ENCODE measurements around the gene KCNIP3.

- TF ChIP-seq ZKSCAN3 (CRISPR knock-in tag; IDR thresholded peaks at IDR 0.05) (no peak), ZEB2 (IDR thresholded peaks at IDR 0.05) (no peak)
These were observed 34.9 kb downstream of the KCNIP3 start for GRCh38 chr2:95332036-95332435.

Measured in K562 (cell line).